A673 (cell line): ENCODE measurements around the gene TST.

Source experiments
- CTCF ChIP-seq: fragments of 300-800, 200-600 bp; sonication (generic); conservative IDR thresholded peaks from 2 replicates; pipeline ENCODE4 v1.5.1; 2017; ENCODE audit warnings: low read depth, mild to moderate bottlenecking, antibody characterized with exemption, low read length, moderate library complexity, mixed read lengths
- EZH2 ChIP-seq: fragments of 200-600 bp; sonication (generic); IDR thresholded peaks from 2 replicates; pipeline ENCODE4 v1.6.1; 2017; ENCODE audit warnings: borderline replicate concordance, low read depth, mild to moderate bottlenecking, mixed read lengths, antibody characterized with exemption, low read length; ENCODE audit not compliant: poor library complexity, severe bottlenecking

- TF ChIP-seq CTCF, result no peak
- TF ChIP-seq EZH2, result no peak
Observed at GRCh38 chr22:37009490-37009889, 9.8 kb downstream of the TST start.
